GM12864 (cell line): ENCODE results near the gene PDRG1.

Experiments used
- DNase-seq: peaks from one replicate; pipeline ENCODE4 v3.0.0-alpha.2; 2011; ENCODE audit warnings: low read depth
- H3K4me3 ChIP-seq: 2 replicates; pipeline ENCODE4 v1.5.1; 2011; ENCODE audit warnings: mild to moderate bottlenecking, low read depth, low read length, control low read depth
- TF ChIP-seq, protein P1 (sequence below): IDR thresholded peaks from 2 replicates; pipeline ENCODE4 v1.5.1; 2011; ENCODE audit warnings: low read depth, mild to moderate bottlenecking, moderate library complexity, low read length, control low read depth, inconsistent platforms; ENCODE audit errors: missing control alignments

Gene PDRG1

DNA sequence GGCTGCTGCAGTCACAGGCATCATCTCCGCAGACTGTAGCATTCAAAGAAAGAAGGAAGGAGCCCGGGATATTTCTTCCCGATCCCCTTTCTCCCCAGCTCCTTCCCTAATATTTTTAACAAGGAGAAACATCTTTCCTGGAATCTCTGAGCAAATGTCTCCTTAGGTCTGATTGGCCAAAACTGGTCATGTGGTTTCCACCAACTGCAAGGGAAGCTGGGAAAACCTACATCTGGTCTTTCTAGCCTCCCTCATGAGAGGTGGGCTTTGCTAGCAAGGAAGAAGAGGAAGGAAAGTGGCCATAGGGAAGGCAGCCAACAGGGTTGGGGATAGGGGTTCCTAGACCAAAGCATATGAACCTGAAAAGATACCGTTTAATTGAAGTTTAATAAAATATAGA is 35.1 kb downstream of the PDRG1 start:
- TF ChIP-seq, protein P1, sequence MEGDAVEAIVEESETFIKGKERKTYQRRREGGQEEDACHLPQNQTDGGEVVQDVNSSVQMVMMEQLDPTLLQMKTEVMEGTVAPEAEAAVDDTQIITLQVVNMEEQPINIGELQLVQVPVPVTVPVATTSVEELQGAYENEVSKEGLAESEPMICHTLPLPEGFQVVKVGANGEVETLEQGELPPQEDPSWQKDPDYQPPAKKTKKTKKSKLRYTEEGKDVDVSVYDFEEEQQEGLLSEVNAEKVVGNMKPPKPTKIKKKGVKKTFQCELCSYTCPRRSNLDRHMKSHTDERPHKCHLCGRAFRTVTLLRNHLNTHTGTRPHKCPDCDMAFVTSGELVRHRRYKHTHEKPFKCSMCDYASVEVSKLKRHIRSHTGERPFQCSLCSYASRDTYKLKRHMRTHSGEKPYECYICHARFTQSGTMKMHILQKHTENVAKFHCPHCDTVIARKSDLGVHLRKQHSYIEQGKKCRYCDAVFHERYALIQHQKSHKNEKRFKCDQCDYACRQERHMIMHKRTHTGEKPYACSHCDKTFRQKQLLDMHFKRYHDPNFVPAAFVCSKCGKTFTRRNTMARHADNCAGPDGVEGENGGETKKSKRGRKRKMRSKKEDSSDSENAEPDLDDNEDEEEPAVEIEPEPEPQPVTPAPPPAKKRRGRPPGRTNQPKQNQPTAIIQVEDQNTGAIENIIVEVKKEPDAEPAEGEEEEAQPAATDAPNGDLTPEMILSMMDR = no peak
- H3K4me3 ChIP-seq = no peak overlapping the region
- DNase-seq = no peak

DNA sequence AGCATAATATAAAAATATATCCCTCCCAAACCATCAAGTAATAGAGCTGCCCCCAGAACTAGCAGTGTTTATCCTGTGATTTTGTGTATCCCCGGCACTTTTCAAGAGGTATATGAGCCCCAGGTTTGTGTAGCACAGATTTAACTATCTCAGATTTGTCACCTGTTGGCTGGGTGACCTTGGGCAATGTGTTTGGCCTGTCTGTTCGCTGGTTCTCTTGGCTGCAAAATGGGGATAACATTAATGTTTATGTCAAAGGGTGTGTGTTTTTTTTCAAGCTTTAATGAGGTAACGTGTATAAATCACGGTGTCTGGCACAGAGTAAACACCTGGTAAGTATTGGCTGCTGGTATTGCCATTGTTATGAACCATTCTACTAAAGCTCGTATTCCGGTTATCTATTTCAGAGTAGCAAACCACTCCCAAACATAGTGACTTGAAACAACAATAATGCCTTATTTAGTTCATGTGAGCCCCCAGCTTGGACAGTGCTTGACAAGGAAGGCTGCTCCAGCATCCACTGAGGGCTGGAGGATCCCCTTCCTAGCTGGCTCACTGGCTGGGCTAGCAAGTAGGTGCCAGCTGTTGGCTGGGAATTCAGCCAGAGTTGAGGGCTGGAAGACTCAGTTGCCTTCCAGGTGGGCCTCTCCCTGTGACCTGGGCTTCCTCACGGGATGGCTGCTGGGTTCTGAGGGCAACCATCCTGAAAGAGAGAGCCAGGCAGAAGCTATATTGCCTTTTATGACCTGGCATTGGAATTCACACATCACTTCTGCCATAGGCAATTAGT is 36.2 kb downstream of the PDRG1 start:
- DNase-seq = no peak
- no peak overlapping the region for H3K4me3 ChIP-seq
- TF ChIP-seq, protein P1 = no peak

DNA sequence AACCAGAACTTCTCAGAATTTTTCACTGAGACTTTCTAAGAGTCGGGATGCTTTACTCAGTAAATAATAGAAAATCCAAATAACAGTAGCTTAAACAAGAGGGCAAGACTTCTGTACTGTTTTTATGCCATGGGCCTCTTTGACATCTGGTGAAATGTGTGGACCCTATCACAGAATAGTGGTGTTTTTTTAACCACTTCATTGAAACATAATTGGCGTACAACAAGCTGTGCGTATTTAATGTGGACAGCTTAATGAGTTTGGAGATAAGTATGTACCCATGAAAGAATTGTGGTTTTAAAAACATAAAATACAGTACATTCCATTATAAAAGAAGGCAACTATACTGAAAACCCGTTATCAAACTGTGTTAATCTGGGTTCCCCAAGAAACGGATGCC is 37.7 kb downstream of the PDRG1 start:
- no peak overlapping the region for H3K4me3 ChIP-seq
- DNase-seq = no peak
- TF ChIP-seq, protein P1 = no peak

DNA sequence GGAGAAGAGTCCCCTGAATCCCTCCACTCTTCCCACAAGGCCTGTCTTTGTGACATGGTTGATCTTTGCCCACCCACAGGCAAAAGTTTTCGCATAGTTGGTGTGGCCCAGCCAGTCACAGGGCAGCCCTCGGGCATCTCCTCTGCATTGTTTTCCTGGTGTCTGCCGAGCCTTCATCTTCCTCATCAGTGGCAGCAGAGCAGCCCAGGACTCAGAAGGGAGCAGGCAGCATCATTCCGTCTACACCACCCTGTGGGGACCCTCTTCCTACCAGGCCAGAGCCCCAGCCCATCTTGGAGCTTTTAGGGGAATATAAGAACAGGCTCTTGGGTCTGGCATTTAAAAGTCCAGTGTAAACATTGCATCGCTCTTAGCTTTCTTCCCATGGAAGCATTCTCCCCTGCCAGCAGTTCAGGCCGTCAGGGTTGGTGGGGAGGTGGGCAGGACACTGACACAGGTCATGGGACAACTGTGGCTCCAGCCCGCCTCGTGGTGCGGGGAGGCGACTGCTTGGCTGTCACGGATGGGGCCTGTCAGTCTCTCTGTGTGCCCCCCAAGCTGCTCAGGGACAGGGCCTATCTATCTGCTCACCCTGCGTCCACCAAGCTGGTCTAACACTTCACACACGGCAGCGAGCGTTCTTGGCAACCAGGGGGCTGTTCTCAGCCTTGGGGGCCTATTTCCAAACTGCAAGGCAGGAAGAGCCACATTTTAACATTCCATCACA is 38.3 kb downstream of the PDRG1 start:
- DNase-seq = no peak
- TF ChIP-seq, protein P1 = no peak
- H3K4me3 ChIP-seq = no peak overlapping the region

DNA sequence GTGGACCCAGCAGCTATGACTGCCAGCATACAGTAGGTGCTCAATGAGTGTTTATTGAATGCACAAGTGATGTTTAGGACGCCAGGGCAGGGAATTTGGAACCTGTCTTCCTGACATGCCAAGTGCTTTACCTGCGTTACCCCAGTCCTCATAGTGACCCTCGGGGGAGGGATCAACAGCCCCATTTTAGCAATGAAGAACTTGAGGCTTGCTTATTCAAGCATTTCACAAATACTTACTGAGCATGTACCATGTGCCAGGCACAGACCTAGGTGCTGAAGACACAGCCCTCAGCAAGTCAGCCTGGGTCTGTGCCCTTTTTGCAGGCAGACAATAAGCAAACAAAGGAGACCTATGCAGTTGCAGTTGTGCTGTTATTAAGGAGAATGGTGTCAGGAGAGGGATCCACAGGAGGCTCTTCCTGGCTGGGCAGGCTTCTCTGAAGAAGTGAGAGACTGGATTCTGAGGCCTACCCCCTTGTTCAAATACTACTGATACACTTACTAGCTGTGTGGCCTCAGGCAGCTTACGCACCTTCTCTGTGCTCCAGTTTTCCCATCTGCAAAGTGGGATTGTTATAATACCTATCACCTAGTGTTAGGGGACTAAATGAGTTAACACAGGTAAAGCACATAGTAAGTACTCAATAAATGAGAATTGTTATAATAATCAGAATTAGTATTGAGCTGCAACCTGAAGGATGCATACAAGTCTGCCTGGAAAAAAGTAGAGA is 41.6 kb downstream of the PDRG1 start:
- DNase-seq = no peak
- TF ChIP-seq, protein P1 = no peak
- H3K4me3 ChIP-seq = no peak overlapping the region

DNA sequence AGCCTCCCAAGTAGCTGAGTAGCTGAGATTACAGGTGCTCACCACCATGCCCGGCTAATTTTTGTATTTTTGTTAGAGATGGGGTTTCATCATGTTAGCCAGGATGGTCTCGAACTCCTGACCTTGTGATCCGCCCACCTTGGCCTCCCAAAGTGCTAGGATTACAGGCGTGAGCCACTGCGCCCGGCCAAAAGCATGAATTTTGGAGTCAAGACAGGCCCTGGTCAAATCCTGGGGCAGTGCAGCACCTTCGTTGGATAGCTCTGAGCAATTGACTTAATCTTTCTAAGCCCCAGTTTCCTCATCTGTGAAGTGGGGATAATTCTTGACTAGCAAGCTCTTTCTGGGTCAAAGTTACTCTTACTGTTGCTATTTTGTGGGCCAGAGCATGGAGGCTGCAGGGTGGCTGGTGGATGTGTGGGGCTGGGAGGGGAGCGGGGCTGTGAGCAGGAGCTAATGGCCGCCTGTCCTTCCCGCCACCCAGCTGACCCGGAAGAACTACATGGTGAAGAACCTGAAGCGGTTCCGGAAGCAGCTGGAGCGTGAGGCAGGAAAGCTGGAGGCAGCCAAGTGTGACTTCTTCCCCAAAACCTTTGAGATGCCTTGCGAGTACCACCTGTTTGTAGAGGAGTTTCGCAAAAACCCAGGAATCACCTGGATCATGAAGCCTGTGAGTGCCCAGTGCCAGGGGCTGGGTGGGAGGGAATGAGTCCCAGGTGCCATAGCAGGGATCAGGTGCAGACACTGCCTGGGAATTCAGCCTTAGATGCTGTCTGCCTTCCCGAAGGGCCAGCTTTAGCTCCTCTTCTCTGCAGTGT is 42.4 kb downstream of the PDRG1 start:
- TF ChIP-seq, protein P1 = no peak
- DNase-seq = no peak
- no peak overlapping the region for H3K4me3 ChIP-seq
